ENCODE data around the gene FGF12. TPM values are rescaled to one million over a fixed set of nuclear protein-coding genes. Genes with fewer than 3 reads are reported as not detected.

FGF12 gene
- total RNA-seq, 4 donors from 2014 or later = 0.54 to 6.3 (median 3.9) TPM

GRCh38 chr3:192188218-192188835, 539.0 kb downstream of the FGF12 start:
- WGBS, 2 donors = 37 to 38% methylated on average over 7 of the region's 7 CpGs
- intact Hi-C loops (cut with DNase I) = loop anchor here (10.0 kb wide), 1 partner anchor 236 kb away; no protein-coding TSS in a partner anchor
- no peak overlapping the region for H3K27ac ChIP-seq
- no peaks in the 10 kb centered on the region for H3K9me3 ChIP-seq
- peak; percentile 74 to 77 for DNase-seq
- H3K4me1 ChIP-seq = peaks cover 0 to 3% of the 10 kb centered on the region in 2 donors
- H3K36me3 ChIP-seq = no peaks in the 10 kb centered on the region
- no peak overlapping the region for H3K4me3 ChIP-seq (replicated peaks in 1 of 3)
- no peak for TF ChIP-seq POLR2A (IDR thresholded peaks at IDR 0.05)
- TF ChIP-seq CTCF (IDR thresholded peaks at IDR 0.05) = peak; percentile 31 to 71 (median 62)
- H3K27me3 ChIP-seq = no peaks in the 10 kb centered on the region

DNA sequence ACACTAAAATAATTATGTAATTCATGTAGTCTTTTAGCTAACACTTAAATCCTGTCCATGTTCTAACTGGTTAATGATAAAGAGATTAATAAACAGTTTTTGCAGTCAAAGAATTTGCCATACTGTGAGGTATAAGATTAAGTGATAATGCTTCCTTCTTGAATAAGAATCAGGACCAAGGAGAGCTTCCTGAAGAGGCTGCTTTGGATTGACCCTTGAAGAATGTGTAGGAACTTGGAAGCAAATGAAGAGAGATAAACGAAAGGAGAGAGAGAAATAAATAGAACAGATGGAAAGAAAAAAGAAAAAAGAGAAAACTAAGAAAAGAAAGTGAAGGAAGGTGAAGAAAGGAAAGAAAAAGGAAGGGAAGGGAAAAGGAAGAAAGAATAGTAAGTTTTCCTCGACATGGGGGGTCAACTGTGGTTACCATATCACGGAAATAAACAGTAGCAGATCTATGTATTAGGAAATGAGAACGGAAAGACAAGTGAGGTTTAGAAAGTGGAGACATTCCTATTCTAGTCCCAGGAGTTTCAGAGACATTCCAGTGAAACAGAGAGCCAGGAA, 539.8 kb downstream of the FGF12 start:
- no peak for TF ChIP-seq CTCF (IDR thresholded peaks at IDR 0.05)
- TF ChIP-seq POLR2A (IDR thresholded peaks at IDR 0.05) = no peak
- DNase-seq = no peak
- no peak overlapping the region for H3K27ac ChIP-seq
- no peaks in the 10 kb centered on the region for H3K9me3 ChIP-seq
- peaks cover 0 to 3% of the 10 kb centered on the region in 2 donors for H3K4me1 ChIP-seq
- WGBS, 2 donors = 56 to 58% methylated on average over 4 of the region's 4 CpGs
- H3K36me3 ChIP-seq = no peaks in the 10 kb centered on the region
- intact Hi-C loops (cut with DNase I) = loop anchor here (10.0 kb wide), 1 partner anchor 237 kb away; no protein-coding TSS in a partner anchor
- no peak overlapping the region for H3K4me3 ChIP-seq (replicated peaks in 1 of 3)
- no peaks in the 10 kb centered on the region for H3K27me3 ChIP-seq

GRCh38 chr3:192186498-192186897, 540.8 kb downstream of the FGF12 start:
- TF ChIP-seq POLR2A (IDR thresholded peaks at IDR 0.05) (no peak), CTCF (IDR thresholded peaks at IDR 0.05) (no peak)
- 79 to 80% methylated on average over 3 of the region's 3 CpGs for WGBS, 2 donors
- no peak overlapping the region for H3K27ac ChIP-seq
- peaks cover 0 to 3% of the 10 kb centered on the region in 2 donors for H3K4me1 ChIP-seq
- DNase-seq = no peak
- H3K27me3 ChIP-seq = no peaks in the 10 kb centered on the region
- intact Hi-C loops (cut with DNase I) = loop anchor here (10.0 kb wide), 1 partner anchor 238 kb away; no protein-coding TSS in a partner anchor
- H3K9me3 ChIP-seq = no peaks in the 10 kb centered on the region
- no peaks in the 10 kb centered on the region for H3K36me3 ChIP-seq
- H3K4me3 ChIP-seq (replicated peaks in 1 of 3) = no peak overlapping the region

DNA sequence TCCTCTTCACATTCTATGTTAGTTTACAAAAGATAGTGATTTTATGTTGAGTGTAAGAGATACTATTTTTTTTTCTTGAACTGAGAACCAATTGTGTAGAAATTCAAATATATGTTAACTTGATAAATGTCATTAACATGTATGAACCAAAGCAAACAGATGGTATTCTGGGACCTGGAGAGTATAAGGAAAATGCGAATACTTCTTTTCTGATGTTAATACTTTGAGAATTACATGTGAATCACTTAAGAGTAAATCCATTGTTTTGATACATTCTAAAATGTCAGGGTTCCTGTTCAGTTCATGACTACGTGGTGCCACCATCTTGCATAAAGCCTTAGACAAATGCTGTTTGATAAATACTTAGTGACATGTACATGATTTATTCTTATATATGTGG, 541.3 kb downstream of the FGF12 start:
- Histone ChIP-seq H3K27me3 (no peaks in the 10 kb centered on the region), H3K4me3 (replicated peaks in 1 of 3) (no peak overlapping the region), H3K27ac (no peak overlapping the region), H3K9me3 (no peaks in the 10 kb centered on the region), H3K36me3 (no peaks in the 10 kb centered on the region), H3K4me1 (peaks cover 0 to 3% of the 10 kb centered on the region in 2 donors)
- TF ChIP-seq POLR2A (IDR thresholded peaks at IDR 0.05) (no peak), CTCF (IDR thresholded peaks at IDR 0.05) (no peak)
- no peak for DNase-seq
- intact Hi-C loops (cut with DNase I) = loop anchor here (10.0 kb wide), 1 partner anchor 239 kb away; no protein-coding TSS in a partner anchor
- 89 to 93% methylated on average over 2 of the region's 2 CpGs for WGBS, 2 donors

DNA sequence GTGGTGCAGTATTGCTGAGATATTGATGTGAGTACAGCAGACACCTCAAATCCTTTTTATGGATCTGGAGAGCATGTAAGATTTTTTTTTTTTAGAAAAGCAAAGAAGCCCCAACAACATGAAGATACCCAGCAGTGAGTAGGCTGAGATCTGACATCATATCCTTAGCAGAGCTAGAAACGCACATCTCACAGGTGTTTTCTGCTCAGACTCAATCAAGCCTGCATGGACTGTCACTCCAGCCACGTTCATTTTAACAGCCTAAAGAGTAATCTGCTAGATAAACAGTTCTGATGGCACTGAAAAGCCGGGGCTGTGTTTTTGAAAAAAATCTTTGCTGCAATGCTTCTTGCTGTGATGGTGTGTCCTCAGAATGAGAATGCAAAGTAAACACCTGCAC, 544.2 kb downstream of the FGF12 start:
- H3K27me3 ChIP-seq = no peaks in the 10 kb centered on the region
- no peaks in the 10 kb centered on the region for H3K9me3 ChIP-seq
- DNase-seq = no peak
- intact Hi-C loops (cut with DNase I) = loop anchor here (10.0 kb wide), 1 partner anchor 242 kb away; no protein-coding TSS in a partner anchor
- H3K4me1 ChIP-seq = peaks cover 0 to 3% of the 10 kb centered on the region in 2 donors
- no peak overlapping the region for H3K4me3 ChIP-seq (replicated peaks in 1 of 3)
- WGBS, 2 donors = 25 to 33% methylated on average over 3 of the region's 3 CpGs
- TF ChIP-seq CTCF (IDR thresholded peaks at IDR 0.05) (no peak), POLR2A (IDR thresholded peaks at IDR 0.05) (no peak)
- no peaks in the 10 kb centered on the region for H3K36me3 ChIP-seq
- H3K27ac ChIP-seq = no peak overlapping the region
